DMS153 treated with DMSO at 0.1 percent for 48 hours (cell line): ENCODE data around the gene GPR173.

Experiments
- DNase-seq: peaks from one replicate; lab custom pipeline; 2025; ENCODE audit not compliant: unreplicated experiment; lab: John Stamatoyannopoulos, UW

The GPR173 gene, protein sequence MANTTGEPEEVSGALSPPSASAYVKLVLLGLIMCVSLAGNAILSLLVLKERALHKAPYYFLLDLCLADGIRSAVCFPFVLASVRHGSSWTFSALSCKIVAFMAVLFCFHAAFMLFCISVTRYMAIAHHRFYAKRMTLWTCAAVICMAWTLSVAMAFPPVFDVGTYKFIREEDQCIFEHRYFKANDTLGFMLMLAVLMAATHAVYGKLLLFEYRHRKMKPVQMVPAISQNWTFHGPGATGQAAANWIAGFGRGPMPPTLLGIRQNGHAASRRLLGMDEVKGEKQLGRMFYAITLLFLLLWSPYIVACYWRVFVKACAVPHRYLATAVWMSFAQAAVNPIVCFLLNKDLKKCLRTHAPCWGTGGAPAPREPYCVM

DNA sequence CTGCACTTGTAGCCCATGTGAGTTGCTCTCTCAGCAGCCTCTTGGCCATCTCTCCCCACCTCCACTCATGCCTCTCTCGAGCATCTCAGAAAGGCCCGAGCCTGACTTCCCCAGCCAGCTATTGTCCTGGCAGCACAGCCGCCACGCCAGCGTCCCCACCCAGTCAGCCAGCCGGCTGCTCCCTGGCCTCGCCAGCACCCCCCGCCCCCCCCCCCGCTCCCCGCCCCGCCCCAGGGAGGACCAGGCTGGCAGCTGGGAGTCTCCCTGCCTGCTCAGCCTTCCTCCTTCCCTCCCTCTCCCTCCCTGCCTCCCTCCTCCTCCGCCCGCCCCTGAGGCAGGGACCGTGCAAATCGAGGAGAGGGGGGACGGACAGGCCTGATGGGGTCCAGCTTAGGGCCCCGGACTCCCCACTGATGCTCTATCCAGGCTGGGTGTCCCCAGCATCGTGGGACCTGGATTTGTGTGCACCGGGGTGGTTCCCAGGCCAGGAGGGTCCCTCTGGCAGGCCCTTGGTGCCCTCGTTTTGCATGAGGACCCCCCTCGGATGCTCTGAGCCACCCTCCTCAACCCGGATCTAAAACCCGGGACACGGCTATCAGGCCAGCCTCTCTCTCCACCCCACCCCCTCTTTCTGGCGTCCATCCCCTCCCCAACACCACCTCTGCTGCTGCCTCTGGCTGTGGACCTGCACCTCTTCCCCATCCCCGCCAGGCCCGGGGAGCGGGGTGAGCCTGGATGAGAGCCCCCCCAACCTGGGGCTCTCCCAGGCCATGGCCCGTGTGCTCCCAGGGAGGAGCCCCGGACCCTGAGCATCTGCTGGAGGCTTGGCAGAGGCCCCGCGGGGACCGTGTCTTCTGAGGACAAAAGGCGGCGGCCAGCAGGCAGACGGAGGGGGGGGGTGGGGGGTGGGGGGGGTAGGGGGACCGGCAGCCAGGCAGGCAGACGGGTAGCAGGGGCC is at the start of gene GPR173:
TSS of gene GPR173 (plus strand) at position 621 of the 958 bp plus-strand sequence. CDS start 27,833 bp downstream, outside the sequence.
- peak; percentile 9 for DNase-seq

DNA sequence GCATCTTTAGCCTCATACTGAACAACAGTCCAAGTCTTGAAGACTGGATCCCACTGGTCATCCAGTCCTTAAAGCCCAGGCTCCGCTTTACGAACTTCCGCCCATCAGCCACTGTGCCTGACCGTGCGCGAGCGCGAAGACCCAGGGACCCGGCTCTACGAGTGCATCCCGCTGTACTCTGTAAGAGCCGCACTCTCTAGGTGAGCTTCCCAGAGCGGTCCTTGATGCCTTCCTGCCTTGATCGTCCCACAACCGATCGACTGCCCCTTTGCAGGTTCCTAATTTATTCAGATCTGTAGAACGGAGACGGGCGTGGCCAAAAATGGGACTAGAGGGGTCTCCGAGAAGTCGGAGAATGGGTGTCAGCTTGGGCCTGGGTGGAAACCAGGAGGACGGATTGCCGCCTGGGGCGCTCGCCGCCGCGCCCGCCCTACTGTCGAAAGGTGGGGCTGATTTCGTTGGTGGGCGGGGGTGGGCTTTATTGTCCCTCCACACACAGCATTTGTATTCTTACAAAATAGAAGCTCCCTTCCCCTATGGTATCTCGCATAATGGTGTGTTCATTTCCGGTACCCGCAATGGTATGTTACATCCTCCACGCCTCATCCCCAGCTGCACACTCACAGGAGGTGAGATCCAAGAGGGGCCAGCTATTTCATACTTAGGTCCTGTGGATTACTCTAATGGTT is 48.0 kb upstream of the GPR173 start:
- no peak for DNase-seq

DNA sequence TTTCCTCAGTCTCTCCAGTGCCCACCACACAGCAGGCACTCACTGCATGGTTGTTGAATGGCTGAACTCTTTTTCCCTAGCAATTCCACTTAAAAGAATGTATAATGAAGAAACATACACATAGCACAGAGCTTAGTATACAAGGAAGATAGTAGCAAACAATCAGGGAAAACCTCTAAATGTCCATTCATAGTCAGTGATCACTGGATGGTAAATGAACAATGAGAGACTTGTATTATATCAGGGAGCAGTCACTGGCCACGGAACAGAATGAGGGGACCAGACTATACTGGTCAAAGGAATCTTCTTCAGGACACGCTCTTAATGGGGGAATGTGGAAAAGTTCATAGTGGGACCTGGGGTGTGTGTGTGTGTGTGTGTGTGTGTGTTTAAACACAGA is 46.6 kb upstream of the GPR173 start:
- no peak for DNase-seq

DNA sequence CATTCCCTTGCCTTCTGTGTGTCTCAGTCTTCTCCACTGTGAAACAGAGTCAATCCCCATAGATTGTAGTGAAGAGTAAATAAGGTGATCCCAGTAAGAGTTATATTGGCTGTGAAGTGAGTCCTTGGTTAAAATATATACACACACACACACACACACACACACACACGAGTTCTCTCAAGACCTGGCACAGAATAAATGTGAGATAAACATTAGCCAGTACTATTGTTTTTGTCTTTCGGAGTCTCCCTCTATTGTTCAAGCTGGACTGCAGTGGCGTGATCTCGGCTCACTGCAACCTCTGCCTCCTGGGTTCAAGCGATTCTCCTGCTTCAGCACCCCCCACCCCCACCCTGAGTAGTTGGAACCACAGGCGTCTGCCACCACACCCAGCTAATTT is 45.5 kb upstream of the GPR173 start:
- no peak for DNase-seq

DNA sequence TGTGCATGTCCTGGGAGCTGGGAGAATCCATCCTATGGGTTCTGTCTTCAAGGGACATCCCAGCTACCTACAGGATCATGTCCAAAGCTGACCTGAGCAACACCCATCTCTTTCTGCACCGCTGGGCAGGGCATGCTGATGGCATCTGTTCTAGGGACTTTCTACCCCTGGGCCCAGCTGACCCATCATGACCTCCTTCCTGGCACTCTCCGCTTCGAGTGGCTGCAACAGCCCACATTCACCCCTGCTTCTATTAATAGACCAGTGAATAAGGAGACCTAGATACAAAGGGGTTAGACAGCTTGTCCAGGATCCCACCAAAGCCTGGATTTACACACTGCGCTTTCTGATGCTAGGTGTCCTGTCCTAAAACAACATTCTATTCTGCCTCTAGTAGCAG is 44.6 kb upstream of the GPR173 start:
- DNase-seq, result no peak

DNA sequence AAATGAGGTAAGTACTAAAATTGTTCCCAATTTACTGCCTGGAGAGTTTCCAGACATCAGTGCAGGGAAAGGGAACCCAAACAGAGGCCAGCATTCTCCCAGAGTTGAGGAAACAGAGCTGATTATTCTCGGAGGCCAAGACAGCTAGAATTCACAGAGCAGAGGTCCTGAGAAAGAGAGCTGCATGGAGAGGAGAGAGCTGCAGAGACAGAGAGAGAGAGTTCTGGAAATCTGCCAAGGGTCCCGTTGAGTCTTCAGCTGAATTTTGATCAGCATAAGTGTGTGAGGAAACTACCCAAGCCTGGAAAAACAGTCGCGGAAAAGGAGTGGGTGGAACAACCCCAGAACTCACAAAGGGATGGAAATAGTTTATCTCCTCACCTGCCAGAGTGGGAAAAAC is 43.8 kb upstream of the GPR173 start:
- no peak for DNase-seq

DNA sequence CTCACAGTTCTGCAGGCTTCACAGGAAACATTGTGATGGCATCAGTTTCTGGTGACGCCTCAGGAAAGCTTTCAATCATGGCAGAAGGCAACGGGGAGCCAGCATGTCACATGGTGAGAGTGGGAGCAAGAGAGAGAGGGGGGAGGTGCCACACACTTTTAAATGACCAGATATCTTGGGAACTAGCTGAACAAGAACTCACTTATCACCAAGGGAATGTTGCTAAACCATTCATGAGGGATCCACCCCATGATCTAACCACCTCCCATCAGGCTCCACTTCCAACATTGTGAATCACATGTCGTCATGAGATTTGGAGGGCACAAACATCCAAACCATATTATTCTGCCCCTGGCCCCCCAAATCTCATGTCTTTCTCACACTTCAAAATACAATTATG is 43.3 kb upstream of the GPR173 start:
- no peak for DNase-seq

DNA sequence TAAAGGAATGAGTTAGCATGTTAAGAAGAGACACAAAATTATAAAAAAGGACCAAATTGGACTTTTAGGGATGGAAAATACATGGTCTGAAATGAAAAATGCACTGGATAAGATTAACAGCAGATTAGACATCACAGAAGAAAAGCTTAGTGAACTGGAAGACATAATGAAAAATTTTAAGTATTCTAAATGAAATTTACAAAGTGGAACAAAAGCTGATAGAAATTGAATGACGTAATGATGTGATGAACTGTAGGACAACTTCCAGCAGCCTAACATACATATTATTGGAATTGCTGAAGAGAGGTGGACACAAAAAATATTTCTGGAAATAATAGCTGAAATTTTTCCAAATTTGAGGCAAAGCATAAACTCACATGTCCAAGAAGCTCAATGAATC is 39.6 kb upstream of the GPR173 start:
- no peak for DNase-seq

DNA sequence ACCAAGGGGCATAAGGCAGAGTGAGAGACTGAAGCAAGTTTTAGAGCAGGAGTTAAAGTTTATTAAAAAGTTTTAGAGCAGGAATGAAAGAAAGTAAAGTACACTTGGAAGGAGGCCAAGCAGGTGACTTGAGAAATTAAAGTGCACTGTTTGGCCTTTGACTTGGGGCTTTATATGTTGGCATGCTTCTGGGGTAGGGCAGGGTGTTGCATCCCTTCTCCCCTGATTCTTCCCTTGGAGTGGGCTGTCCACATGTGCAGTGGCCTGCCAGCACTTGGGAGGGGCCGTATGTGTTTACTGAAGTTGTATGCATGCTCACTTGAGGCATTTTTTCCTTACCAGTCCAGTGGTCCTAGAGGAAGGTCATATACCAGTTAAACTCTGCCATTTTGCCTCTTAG is 35.3 kb upstream of the GPR173 start:
- DNase-seq, result no peak

DNA sequence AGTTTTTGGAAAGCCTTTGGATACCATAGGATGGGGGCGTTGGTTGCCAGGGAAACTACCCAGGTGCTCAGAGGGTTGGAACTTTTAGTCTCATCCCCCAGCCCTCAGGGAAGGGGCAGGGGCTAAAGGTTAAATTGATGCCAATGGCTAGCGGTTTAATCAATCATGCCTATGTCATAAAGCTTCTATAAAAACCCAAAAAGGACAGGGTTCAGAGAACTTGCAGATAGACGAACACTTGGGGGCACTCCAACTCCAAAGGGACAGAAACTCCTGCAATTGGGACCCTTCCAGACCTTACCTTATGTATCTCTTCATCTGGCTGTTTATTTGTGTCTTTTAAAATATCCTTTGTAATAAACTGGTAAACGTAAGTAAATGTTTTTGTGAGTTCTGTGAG is 30.0 kb upstream of the GPR173 start:
- no peak for DNase-seq

DNA sequence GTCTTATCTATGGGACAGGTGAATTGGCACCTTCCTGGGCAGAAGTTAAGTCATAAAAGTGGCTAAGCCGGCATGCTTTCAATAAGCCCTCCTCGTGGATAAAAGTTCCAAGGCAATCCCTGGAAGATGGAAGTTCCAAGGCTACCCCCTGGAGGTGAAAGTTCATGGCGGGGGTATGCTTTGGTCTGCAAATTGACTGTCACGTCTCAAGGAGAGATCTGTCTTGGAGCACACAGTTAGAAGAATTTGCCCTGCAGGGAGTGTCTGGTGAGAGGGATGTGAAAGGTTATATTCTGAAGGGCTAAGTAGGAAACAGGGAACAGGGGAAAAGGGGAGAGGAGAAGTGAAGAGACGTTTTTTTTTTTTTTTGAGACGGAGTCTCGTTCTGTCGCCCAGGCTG is 26.2 kb upstream of the GPR173 start:
- no peak for DNase-seq

DNA sequence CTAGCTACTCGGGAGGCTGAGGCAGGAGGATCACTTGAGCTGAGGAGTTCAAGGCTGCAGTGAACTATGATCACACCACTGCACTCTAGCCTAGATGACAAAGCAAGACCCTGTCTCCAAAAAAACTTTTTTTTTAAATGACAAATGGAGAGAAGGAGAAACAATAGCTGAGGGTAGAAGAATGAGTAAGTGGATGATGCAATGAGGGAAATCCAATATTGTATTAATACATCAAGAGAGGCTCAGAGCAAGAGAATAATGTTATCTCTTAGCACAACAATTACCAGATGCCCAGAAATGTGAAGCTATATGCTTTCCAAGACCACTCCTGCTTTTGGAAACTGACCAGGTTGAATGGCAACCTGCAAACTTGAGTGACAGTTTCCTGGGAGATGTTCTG is 19.9 kb upstream of the GPR173 start:
- no peak for DNase-seq

DNA sequence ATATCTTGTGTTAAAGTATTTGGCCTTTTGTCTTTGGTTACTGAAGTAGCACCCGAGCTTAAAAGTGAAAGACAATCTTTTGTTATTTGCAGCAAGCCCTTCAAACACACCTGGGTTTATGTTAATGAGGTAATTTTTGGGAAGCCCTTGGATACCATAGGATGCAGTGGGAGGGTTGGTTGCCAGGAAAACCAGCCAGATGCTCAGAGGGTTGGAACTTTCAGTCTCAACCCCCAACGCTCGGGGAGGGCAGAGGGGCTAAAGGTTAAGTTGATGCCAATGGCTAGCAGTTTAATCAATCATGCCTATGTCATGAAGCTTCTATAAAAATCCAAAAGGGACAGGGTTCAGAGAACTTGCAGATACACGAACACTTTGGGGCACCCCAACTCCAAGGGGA is 17.2 kb upstream of the GPR173 start:
- no peak for DNase-seq

DNA sequence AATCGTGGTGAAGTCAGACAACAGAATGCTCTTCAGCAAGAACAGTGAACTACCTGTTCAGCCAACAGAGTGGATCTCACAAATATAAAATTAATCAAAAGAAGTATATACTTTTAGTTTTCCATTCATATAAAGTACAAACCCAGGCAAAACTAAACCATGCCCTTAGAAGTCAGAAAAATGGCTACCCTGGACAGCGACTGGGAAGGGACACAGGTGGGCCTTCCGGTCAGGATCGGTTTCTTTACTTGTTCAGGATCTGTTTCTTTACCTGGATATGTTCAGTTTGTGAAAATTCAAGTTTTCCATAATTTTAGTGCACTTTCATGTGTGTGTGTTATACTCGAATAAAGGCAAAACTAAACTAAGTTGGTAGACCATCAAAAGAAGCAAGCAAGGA is 12.4 kb upstream of the GPR173 start:
- DNase-seq, result no peak

DNA sequence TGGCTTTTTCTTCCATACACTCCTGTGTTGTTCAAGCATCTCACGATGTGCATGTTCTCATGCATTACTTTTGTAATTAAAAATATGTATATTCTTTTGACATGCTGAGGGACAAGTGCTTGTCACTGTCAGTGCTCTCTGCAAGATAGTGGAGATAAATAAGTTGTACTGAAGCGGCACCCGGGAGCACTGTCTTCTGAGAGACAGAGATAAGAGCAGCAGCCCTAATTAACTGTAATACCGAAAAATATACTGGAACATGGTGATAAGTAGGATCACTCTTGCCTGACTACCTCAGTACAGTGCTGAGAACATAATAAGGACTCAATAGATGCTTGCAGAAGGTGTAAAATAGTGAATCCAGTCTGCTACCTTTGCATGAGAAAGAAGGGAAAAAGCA is 9.4 kb upstream of the GPR173 start:
- no peak for DNase-seq

DNA sequence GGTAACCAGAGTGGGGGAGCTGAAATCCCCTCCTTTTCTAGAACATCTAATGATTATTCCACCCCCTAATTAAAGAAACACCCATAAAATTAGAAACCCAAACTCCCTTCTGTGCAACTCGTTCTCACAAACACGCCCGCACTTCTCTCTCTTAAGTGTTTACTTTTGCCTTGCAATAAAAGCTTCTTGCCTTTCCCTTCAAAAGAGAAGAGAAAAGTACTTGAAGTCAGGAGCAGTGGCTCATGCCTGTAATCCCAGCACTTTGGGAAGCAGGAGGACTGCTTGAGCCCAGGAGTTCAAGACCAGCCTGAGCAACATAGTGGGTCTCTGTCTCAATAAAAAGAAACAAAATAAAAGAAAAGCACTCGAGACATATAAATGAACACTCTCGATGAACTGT is 3.6 kb upstream of the GPR173 start:
- DNase-seq, result no peak

DNA sequence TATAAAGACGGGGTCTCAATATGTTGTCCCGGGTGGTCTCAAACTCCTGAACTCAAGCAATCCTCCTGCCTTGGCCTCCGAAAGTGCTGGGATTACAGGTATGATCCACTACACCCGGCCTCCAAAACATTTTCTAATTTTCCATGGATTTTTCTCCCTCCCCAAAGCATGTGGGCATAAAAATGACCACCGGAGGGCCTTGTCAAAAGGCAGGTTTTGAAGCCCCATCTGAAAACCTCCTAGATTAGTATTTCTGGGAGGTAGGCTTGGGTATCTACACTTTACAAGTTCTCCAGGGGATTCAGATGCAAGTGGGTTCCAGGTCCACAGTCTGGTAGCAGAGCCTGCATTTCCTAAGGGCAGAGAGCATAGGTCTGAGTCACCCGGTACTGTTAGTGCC is 1.4 kb upstream of the GPR173 start:
- DNase-seq, result no peak

DNA sequence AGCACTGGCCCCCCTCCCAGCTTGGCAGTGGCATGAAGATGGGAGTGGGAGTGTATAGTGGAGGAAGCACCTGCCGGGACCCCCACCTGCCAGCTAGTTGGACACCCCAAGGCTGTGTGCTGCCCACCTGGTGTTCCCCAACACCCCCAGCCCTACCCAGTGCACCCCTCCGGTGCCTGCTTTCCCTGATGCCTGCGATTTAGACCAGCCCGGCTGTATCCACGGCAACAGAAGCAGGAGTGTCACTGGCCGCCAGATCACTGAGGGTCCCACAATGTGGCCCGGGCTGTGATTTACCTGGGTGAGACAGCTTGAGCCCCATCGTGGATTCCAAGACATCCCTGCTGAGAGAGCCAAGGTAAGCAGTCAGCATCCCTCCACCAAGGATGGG is 533 bp downstream of the GPR173 start:
- no peak for DNase-seq

DNA sequence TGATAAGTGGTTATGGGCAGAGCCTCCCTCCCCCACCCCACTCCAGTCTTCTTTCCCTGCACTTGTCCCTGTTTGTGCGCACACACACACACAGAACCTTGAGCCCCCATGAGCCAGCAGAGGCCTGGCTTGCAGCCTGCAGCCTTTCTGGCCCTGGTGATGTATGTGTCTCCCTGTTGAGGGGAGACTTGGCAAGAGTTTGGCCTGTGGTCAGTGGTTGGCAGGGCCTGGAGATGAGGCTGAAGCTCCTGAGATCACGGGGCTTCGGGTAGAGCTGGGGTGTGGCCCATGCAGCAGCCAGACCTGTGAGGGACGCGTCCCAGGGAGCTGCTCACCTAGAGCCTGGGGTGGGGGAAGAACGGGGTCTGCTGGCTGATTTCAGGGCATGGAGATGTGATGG is 2.3 kb downstream of the GPR173 start:
- DNase-seq, result no peak

DNA sequence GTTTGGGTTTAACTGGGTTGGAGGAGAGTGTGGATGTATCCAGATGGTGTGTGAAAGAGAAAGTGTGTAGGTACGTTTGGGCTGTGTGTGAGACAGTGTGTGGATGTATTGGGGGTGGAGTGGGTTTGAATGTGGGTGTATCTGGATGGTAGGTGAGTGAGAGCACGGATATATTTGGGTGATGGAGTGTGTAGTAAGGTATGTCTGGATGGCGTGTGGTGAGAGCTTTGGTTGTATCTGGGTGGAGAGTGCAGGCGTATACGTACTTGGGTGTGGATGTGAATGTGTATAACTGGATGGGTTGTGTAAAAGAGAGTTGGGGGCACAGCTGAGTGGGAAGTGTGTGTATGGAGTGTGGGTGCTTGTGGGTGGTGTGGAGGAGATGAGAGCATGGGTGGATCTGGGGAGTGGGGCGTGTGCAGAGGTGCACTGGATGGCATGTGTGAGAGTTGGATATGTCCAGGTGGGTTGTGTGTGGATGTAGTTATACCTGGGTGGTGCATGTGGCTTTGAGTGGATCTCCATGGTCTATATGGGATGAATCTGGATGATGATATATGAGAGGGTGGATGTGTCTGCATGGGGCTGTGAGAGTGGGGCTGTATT is 6.8 kb downstream of the GPR173 start:
- DNase-seq, result no peak

DNA sequence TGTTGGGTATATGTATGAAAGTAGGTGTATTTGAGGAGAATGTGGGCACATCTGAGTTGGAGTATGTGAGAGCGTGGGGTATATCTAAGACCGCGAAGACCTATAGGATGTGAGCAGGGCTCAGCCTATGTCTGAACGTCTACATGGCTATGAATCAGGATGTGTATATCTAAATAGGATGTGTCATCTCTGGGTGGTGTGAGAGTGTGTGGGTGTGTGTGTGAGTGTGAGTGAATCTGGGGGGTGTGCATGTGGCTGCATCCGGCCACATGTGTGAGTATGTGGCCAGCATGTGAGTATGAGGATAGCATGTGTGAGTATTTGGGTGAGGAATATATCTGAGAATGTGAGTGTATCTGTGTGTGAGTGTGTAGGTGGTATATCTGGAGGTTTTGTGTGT is 7.7 kb downstream of the GPR173 start:
- no peak for DNase-seq
